Fibroblast of lung (primary cell): ENCODE results near the gene DNAH1. TPM values are rescaled to one million over a fixed set of nuclear protein-coding genes. Genes with fewer than 3 reads are reported as not detected.

Experiments used
- DNase-seq, 2 donors: peaks; one replicate each; pipeline versions ENCODE4 v3.0.0 to v3.0.0-alpha.2; 2010; ENCODE audit warnings: low read depth in 2 of 2
- H2AFZ ChIP-seq: 2 replicates; pipeline ENCODE4 v1.5.1; 2012; ENCODE audit warnings: low read length, control low read depth, inconsistent platforms
- H3K27ac ChIP-seq: 2 replicates; pipeline ENCODE4 v1.5.1; 2011; ENCODE audit warnings: low read length, control low read depth; ENCODE audit not compliant: insufficient read depth
- H3K27me3 ChIP-seq: 2 replicates; pipeline ENCODE4 v1.5.1; 2011; ENCODE audit warnings: mild to moderate bottlenecking, low read length; ENCODE audit not compliant: control insufficient read depth, insufficient read depth
- H3K36me3 ChIP-seq: 2 replicates; pipeline ENCODE4 v1.5.1; 2011; ENCODE audit warnings: low read length; ENCODE audit not compliant: control insufficient read depth, insufficient read depth
- H3K4me1 ChIP-seq: 2 replicates; pipeline ENCODE4 v1.5.1; 2011; ENCODE audit warnings: low read length; ENCODE audit not compliant: control insufficient read depth, insufficient read depth; ENCODE audit errors: extremely low read depth
- H3K4me2 ChIP-seq: 2 replicates; pipeline ENCODE4 v1.5.1; 2011; ENCODE audit warnings: low read length, control low read depth; ENCODE audit not compliant: insufficient read depth; ENCODE audit errors: extremely low read depth
- H3K4me3 ChIP-seq, 4 experiments: fragments of 200-600 bp in 1 of 4; sonication (generic) in 1 of 4; replicated peaks in 1 of 4; 2 replicates each; pipeline ENCODE4 v1.5.1; 2011 to 2016; ENCODE audit warnings: low read length in 4 of 4, low read depth in 3 of 4, mild to moderate bottlenecking in 3 of 4, control low read depth in 2 of 4, inconsistent platforms in 1 of 4, mixed read lengths in 1 of 4; ENCODE audit not compliant: insufficient read depth in 1 of 4; ENCODE audit errors: control extremely low read depth in 1 of 4
- H3K79me2 ChIP-seq: 2 replicates; pipeline ENCODE4 v1.5.1; 2012; ENCODE audit warnings: mild to moderate bottlenecking, low read length, inconsistent platforms; ENCODE audit not compliant: control insufficient read depth, insufficient read depth
- H3K9ac ChIP-seq: 2 replicates; pipeline ENCODE4 v1.5.1; 2011; ENCODE audit warnings: mild to moderate bottlenecking, low read length, control low read depth; ENCODE audit not compliant: insufficient read depth
- H3K9me3 ChIP-seq: 2 replicates; pipeline ENCODE4 v1.5.1; 2012; ENCODE audit warnings: low read depth, low read length; ENCODE audit not compliant: control insufficient read depth, insufficient read depth
- H4K20me1 ChIP-seq: 2 replicates; pipeline ENCODE4 v1.5.1; 2011; ENCODE audit warnings: low read length; ENCODE audit not compliant: control insufficient read depth, insufficient read depth; ENCODE audit errors: extremely low read depth
- CTCF ChIP-seq, 2 donors: IDR thresholded peaks in 1 of 2; conservative IDR thresholded peaks in 1 of 2; 1 replicate in 1 of 2; 2 replicates in 1 of 2; pipeline ENCODE4 v1.5.1; 2011 to 2012; ENCODE audit warnings: low read length in 2 of 2, control low read depth in 1 of 2, inconsistent platforms in 1 of 2, low read depth in 1 of 2, mild to moderate bottlenecking in 1 of 2
- EZH2 ChIP-seq: IDR thresholded peaks from 2 replicates; pipeline ENCODE4 v1.5.1; 2012; ENCODE audit warnings: low read length, control low read depth, mild to moderate bottlenecking; ENCODE audit errors: missing control alignments
- polyA plus RNA-seq, 2 donors: library from polyadenylated mRNA; depleted of rRNA in 1 of 2; stranded (reverse) in 1 of 2; unstranded in 1 of 2; fragments of >200 nt; gene quantifications; 2 replicates each; pipeline ENCODE4 v1.2.1, GENCODE V29; 2011 to 2012; ENCODE audit warnings: missing spikeins in 1 of 2
- total RNA-seq: library from RNA; depleted of rRNA; stranded (reverse); fragments of >200 nt; gene quantifications from 2 replicates; pipeline ENCODE4 v1.2.1, GENCODE V29; 2014

The DNAH1 gene
- total and polyA plus RNA-seq, 2 donors (not counting 1 experiment from before 2014, with no cell fraction given) = 1.9 to 3.0 TPM

- no peak for TF ChIP-seq CTCF (conservative IDR thresholded peaks at IDR 0.05 in 1 of 2, IDR thresholded peaks at IDR 0.05 in 1 of 2; ENCODE audit: low read depth in 1 of 2, low read length in 2 of 2)
- no peak for TF ChIP-seq EZH2
- no peak overlapping the region for H3K4me3 ChIP-seq
- no peaks in the 10 kb centered on the region for H3K27me3 ChIP-seq
- no peaks in the 10 kb centered on the region for H3K4me1 ChIP-seq
- no peaks in the 10 kb centered on the region for H3K79me2 ChIP-seq
- H3K9ac ChIP-seq = no peak overlapping the region
- H3K36me3 ChIP-seq = no peaks in the 10 kb centered on the region
- no peaks in the 10 kb centered on the region for H3K9me3 ChIP-seq
- H2AFZ ChIP-seq = no peak overlapping the region
- no peak overlapping the region for H3K27ac ChIP-seq
- no peak overlapping the region for H3K4me2 ChIP-seq
- no peak for DNase-seq
- no peaks in the 10 kb centered on the region for H4K20me1 ChIP-seq
Measured at GRCh38 chr3:52357151-52358080, 41.3 kb downstream of the DNAH1 start.

GRCh38 chr3:52358362-52358940, 42.3 kb downstream of the DNAH1 start:
- TF ChIP-seq EZH2 (no peak), CTCF (conservative IDR thresholded peaks at IDR 0.05 in 1 of 2, IDR thresholded peaks at IDR 0.05 in 1 of 2; ENCODE audit: low read depth in 1 of 2, low read length in 2 of 2) (no peak)
- H3K79me2 ChIP-seq = no peaks in the 10 kb centered on the region
- no peaks in the 10 kb centered on the region for H3K36me3 ChIP-seq

GRCh38 chr3:52359116-52359855, 43.2 kb downstream of the DNAH1 start:
- Histone ChIP-seq H3K4me3 (no peak overlapping the region), H3K9ac (no peak overlapping the region), H3K4me1 (no peaks in the 10 kb centered on the region), H3K4me2 (no peak overlapping the region), H3K36me3 (no peaks in the 10 kb centered on the region), H3K9me3 (no peaks in the 10 kb centered on the region), H3K79me2 (no peaks in the 10 kb centered on the region), H2AFZ (no peak overlapping the region), H3K27ac (no peak overlapping the region), H4K20me1 (no peaks in the 10 kb centered on the region), H3K27me3 (no peaks in the 10 kb centered on the region)
- no peak for DNase-seq
- TF ChIP-seq CTCF (conservative IDR thresholded peaks at IDR 0.05 in 1 of 2, IDR thresholded peaks at IDR 0.05 in 1 of 2; ENCODE audit: low read depth in 1 of 2, low read length in 2 of 2) = no peak
- no peak for TF ChIP-seq EZH2

More at GRCh38 chr3:52358362-52358940, 42.3 kb downstream of the DNAH1 start:
- no peak overlapping the region for H2AFZ ChIP-seq
- no peaks in the 10 kb centered on the region for H3K27me3 ChIP-seq
- DNase-seq = no peak
- no peaks in the 10 kb centered on the region for H3K9me3 ChIP-seq
- H3K4me1 ChIP-seq = no peaks in the 10 kb centered on the region
- H4K20me1 ChIP-seq = no peaks in the 10 kb centered on the region
- no peak overlapping the region for H3K4me3 ChIP-seq
- no peak overlapping the region for H3K4me2 ChIP-seq
- H3K27ac ChIP-seq = no peak overlapping the region
- no peak overlapping the region for H3K9ac ChIP-seq
